CD4-positive, alpha-beta T cell treated with Interleukin-4 for 4 hours (primary cell): ENCODE data around the gene SLC23A2.
"Not testable (repeated sequence)": the region's sequence is repeated elsewhere in the genome, so short reads cannot be mapped to it uniquely, and the experiment has no call there.

Experiments used
- DNase-seq: peaks from one replicate; pipeline ENCODE4 v3.0.0-alpha.2; 2020

Gene SLC23A2

GRCh38 chr20:5005326-5005725, 4.0 kb upstream of the SLC23A2 start:
- DNase-seq: no peak

DNA sequence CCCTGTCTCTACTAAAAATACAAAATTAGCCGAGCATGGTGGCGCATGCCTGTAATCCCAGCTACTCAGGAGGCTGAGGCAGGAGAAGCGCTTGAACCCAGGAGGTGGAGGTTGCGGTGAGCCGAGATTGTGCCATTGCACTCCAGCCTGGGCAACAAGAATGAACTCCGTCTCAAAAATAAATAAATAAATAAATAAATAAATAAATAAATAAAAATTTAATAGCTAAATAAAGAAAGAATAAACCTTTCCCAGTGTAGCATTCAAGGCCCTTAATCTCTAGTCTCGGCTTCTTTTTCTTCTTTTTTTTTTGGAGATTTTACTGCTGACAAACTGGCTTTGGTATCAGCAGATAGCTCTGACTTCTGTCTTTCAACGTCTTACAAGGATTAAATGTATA, 3.5 kb upstream of the SLC23A2 start:
- not testable (repeated sequence) for DNase-seq

DNA sequence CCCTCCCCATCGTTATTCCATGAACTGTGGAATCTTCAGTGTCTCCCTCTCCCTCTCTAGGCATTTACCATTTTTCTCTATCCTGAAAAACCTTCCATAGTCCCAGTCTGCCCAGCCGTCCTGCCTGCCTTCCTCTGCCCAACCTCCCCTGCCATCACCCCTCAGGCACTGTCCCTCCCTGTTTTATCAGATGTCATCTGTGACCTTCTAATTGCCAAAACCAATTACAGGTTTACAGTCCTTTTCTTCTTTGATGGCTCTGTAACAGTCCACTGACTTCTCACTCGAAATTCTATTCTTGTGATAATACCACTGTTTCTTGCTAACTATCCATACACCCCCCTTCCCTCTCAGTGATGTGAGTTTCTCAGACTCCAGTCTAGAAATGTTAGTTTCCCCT, 2.3 kb upstream of the SLC23A2 start:
- DNase-seq: no peak

DNA sequence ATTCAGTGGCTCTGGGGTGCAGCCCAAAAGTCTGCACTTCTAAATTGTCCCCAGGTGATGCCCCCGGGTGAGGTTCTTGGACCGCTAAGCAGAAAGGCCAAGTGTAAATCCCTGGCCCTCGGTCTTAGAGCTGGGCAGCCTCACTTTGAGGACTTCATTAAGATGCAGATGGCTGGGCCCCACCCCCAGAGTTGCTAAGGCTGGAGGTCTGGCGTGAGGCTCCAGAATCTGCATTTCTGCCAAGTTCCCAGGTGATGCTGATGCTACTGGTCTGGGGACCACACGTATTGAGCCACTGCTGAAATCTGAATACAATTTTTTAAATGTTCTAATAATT, 735 bp upstream of the SLC23A2 start:
- DNase-seq: no peak

- DNase-seq: no peak
Measured at GRCh38 chr20:5000263-5001173, 792 bp downstream of the SLC23A2 start.

- DNase-seq: no peak
Measured at GRCh38 chr20:4999788-5000187, 1.5 kb downstream of the SLC23A2 start.

DNA sequence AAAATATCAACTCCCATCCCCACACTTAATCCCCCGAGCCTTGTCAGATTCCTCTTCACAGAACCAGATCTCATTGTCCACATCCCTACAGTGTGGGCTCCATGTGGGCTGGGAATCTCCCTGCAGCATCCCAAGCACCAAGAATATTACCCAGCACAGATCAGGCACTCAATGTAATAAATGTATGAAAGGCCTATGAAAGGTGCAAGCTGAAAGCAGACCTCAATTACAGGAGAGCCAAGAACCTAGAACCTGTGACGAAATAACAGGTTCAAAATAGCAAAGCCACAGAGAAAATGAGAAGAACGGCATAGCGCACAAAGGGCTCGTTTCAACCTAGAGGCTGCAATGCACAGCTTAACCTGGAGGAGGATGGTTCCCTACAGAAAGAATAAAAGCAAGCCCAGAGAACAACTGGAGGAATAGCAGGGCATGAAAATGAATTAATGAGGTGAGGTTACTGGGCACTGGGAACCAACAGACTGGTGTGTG, 3.1 kb downstream of the SLC23A2 start:
- no peak for DNase-seq

DNA sequence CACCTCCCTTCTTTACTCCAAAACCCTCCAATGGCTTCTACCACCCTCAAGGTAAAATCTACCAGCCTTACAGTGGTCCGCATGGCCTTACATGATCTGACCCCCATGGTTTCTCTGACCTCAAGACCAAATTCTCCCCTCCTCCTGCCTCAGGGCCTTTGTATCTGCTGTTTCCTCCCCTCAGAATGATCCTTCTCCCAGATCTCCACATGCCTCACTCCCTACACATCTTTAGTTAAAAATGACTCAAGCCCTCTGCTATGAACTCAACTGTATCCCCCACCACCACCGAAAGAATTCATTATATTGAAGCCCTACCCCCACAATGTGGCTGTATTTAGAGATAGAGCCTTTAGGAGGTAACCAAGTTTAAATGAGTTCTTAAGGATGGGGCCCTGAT, 4.1 kb downstream of the SLC23A2 start:
- DNase-seq: no peak

- DNase-seq: no peak
Measured at GRCh38 chr20:4989570-4989969, 11.7 kb downstream of the SLC23A2 start.

DNA sequence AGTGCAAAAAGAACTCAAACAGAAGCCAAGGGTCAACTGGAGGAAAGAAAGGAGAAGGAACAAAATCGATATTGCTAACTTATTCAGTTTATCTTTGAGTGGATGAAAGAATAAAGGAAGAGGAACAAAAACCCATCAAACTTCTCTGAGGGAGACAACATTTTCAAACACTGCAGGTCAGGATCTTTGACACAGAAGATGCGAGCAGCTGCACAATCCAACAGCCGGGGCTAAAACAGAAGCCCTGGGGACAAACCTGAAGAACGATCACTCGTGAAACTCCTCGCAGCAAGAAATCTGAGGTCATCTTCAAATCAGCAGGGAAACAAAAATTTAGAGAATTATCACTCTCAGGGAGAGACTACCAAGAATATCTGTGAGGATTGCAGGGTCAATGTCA, 14.2 kb downstream of the SLC23A2 start:
- no peak for DNase-seq

DNA sequence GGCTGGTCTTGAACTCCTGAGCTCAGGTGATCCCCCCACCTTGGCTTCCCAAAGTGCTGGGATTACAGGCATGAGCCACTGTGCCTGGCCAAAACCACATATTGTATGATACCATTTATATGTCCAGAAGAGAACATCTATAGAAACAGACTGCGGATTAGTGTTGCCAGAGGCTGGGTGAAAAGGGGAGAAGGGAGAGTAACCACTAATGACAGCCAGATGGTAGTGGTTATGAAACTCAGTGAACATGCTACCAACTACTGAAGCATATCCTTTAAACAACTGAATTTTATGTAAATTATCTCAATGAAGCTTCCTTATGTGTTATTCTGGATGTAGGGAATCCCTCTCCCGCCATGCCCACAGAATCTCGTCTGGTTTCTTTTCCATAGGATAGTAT, 15.7 kb downstream of the SLC23A2 start:
- DNase-seq: no peak

DNA sequence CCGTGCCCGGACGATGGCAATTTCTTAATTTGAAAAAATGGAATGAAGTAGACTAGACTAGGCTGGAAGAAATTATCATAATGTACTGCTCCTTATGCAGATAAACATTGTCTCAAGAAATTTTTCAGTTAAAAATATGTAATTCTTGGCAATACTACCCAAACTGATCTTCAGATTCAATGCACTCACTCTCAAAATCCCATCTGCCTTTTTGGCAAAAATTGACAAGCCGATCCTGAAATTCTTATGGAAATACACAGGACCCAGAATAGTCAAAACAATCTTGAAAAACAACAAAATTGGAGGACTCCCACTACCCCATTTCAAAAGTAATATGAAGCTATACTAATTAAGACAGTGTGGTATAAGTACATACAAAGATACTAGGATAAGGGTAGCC, 19.0 kb downstream of the SLC23A2 start:
- DNase-seq: no peak

- no peak for DNase-seq
Measured at GRCh38 chr20:4979841-4980410, 21.4 kb downstream of the SLC23A2 start.

GRCh38 chr20:4978050-4978918, 23.0 kb downstream of the SLC23A2 start:
- no peak for DNase-seq

DNA sequence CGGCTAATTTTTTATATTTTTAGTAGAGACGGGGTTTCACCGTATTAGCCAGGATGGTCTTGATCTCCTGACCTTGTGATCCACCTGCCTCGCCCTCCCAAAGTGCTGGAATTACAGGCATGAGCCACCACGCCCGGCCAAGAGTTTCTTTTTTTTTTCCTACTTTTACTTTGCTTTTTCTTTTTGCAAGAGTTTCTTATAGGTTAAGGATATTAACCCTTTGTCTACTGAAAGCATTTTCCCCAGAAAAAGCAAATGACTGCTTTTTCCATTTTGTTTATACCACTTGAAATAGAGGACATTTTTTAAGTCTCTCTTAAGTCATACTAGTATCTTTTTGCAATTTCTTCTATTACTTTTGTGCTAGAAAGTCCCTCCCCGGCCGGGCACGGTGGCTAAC, 25.3 kb downstream of the SLC23A2 start:
- DNase-seq: not testable (repeated sequence)

DNA sequence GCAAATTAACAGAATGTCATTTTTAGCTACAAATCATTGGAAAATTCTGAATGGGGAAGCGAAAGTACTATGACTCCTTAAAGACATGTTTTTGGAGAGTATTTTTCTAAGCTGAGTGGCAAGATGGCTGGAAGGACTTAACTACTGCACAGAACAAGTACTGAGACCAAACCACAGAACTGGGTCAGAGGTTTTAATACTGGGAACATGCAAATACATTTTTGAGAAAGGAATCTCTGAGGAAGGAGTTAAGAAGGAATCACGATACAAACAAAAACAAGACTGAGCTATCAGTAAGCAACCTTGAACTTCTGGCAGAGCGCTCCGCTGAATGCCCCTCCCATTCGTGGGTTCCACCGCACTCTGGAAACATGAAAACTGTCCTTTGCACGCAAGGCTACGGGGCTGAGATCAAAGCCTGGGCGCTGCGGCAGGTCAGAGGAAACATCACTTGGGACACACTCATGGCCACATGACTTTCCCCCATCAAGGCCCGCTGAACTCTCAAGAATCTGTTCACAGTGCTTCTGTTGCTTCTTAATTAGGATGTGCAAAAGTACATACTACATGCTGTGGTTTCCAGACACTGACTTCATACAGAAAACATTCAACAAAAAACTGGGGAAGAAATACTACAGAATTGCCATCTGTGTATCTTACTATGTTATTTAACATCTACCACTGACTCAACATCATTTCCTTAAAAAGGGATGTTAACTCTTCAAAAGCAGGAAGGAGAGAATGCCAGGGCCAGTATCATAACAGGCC, 27.8 kb downstream of the SLC23A2 start:
- peak; percentile 15 for DNase-seq

- DNase-seq: no peak
Measured at GRCh38 chr20:4972506-4973251, 28.6 kb downstream of the SLC23A2 start.

GRCh38 chr20:4971064-4971463, 30.2 kb downstream of the SLC23A2 start:
- no peak for DNase-seq

DNA sequence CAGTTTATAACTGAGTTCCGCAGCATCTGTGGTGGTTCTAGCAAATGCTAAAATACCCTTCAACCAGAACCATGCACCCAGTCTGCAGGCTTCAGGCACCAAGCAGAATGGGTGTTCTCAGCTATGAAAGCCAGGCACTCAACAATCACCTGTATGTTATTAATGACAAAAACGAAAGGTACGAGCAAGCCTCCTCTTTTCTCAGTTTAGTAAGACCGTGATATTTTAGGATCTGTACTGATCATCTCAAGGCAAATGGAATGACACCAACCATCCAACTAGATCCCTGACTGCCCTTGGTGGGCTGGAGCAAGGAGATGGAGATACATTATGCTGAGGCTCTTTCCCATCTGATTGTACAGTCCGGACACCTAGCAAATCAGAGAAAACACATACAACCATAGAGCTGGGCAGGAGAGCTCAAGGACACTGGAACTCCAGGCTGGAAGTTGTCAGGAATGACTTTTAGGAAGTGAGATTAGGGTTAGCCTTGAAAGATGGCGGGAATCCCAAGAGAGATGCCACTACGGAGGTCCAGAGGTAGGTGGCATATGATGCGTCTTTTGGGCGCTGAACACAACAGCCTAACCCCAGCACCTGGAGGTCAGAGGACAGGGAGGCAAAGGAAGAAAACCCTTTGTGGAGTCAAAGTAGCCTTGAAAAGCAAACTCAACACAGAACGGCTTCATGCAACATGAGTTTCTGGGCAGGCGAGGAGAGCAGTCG, 33.4 kb downstream of the SLC23A2 start:
- no peak for DNase-seq

DNA sequence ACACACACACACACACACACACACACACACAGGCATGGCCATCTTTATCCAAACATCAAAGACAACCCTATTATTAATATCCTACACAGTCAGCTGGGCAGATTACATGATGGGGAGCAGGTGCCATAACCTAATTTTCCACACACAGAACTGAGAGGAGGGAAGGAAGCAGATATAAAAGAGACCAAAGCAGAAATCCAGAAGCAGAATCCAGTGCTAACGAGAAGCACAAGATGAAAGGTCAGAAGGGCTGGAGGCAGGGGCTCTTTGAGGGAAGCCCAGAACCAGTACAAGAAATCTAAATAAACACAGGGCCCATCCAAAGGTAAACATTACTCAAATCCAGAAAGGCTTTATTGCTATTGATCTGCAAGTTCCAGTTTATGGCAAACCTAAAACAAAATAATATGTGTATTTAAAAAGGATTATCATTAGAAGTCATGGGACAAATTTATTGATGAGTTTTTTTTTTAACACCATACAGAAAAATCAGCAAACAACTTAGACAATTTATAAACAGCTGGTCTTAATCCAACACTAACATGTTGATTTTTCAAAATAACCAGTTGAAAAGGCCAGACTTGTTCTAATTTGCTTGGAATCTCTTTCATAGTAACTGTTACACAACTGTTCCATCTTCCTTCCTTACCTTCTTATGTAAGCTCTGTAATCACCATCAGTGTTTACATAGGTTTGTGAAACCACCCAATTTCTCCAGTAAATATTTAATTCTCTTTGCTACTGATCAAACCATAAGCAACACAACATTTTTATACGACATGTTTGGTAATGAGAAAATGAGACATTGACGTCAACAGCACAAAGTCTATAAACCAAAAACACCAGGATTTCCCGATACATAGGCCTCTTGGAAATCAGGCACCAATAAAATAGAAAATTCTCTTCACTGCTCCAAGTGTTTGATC, 34.2 kb downstream of the SLC23A2 start:
- no peak for DNase-seq
